Caco-2 (cell line): ENCODE results near the gene AUTS2. TPM values are rescaled to one million over a fixed set of nuclear protein-coding genes. Genes with fewer than 3 reads are reported as not detected.

Experiments
- BruUV-seq: library from RNA; stranded (reverse); fragments of 400-500 nt; replicated peaks from 2 replicates; lab custom pipeline; 2021; lab: Mats Ljungman, UMichigan
- CTCF ChIA-PET: fragments of 300-600 bp; sonication (Branson Sonifier 250); formaldehyde crosslinking; loops from one replicate; lab custom pipeline; 2022; ENCODE audit warnings: antibody characterized with exemption; lab: Charles Lee
- POLR2A ChIA-PET: fragments of 300-600 bp; sonication (Branson Sonifier 250); formaldehyde crosslinking; loops from one replicate; lab custom pipeline; 2022; ENCODE audit warnings: antibody characterized with exemption; lab: Charles Lee
- DNase-seq, 2 experiments: peaks; one replicate each; pipeline versions ENCODE4 v3.0.0 to v3.0.0-alpha.2; 2020 to 2022
- H3K27me3 ChIP-seq: replicated peaks from 2 replicates; pipeline ENCODE4 v1.6.0; 2011; ENCODE audit warnings: low read length; ENCODE audit not compliant: control insufficient read depth, insufficient read depth
- H3K36me3 ChIP-seq: 2 replicates; pipeline ENCODE4 v1.5.1; 2011; ENCODE audit warnings: low read length; ENCODE audit not compliant: control insufficient read depth, insufficient read depth
- H3K4me1 ChIP-seq: fragments of 250-450 bp; sonication (Bioruptor Pico); 2 replicates; pipeline ENCODE4 v1.5.1; 2020; ENCODE audit warnings: mild to moderate bottlenecking
- H3K4me3 ChIP-seq: 2 replicates; pipeline ENCODE4 v1.5.1; 2011; ENCODE audit warnings: low read depth, mild to moderate bottlenecking, control low read depth, low read length
- H3K9me3 ChIP-seq: fragments of 250-450 bp; sonication (Bioruptor Pico); 2 replicates; pipeline ENCODE4 v1.5.1; 2020; ENCODE audit warnings: mild to moderate bottlenecking, moderate library complexity
- H3K27ac Mint-ChIP-seq: one replicate; pipeline ENCODE4 v1.8.0; 2022; ENCODE audit warnings: mixed read lengths; ENCODE audit not compliant: unreplicated experiment
- H3K27me3 Mint-ChIP-seq: one replicate; pipeline ENCODE4 v1.8.0; 2022; ENCODE audit warnings: mixed read lengths; ENCODE audit not compliant: insufficient read depth, unreplicated experiment
- H3K36me3 Mint-ChIP-seq: one replicate; pipeline ENCODE4 v1.8.0; 2022; ENCODE audit warnings: mild to moderate bottlenecking, mixed read lengths; ENCODE audit not compliant: insufficient read depth, unreplicated experiment
- H3K4me1 Mint-ChIP-seq: one replicate; pipeline ENCODE4 v1.8.0; 2022; ENCODE audit warnings: low read depth, mixed read lengths; ENCODE audit not compliant: unreplicated experiment
- H3K4me3 Mint-ChIP-seq: one replicate; pipeline ENCODE4 v1.8.0; 2022; ENCODE audit warnings: mild to moderate bottlenecking, moderate library complexity, mixed read lengths; ENCODE audit not compliant: unreplicated experiment
- H3K9me3 Mint-ChIP-seq: one replicate; pipeline ENCODE4 v1.8.0; 2022; ENCODE audit warnings: mixed read lengths; ENCODE audit not compliant: unreplicated experiment
- CTCF ChIP-seq, 2 experiments: fragments of 200-600 bp in 1 of 2; IDR thresholded peaks; 1 replicate in 1 of 2; 2 replicates in 1 of 2; pipeline versions ENCODE4 v1.5.1 to v1.8.0; 2011 to 2022; ENCODE audit warnings: antibody characterized with exemption in 1 of 2, control low read depth in 1 of 2, inconsistent platforms in 1 of 2, low read depth in 1 of 2, low read length in 1 of 2, mild to moderate bottlenecking in 1 of 2, moderate library complexity in 1 of 2; ENCODE audit not compliant: insufficient read depth in 1 of 2, severe bottlenecking in 1 of 2, unreplicated experiment in 1 of 2
- intact Hi-C: fragments of 100-400 bp; cut with micrococcal nuclease; formaldehyde crosslinking; loops from one replicate; pipeline ENCODE4 v1.10.0; 2022; ENCODE audit not compliant: unreplicated experiment
- total RNA-seq: library from RNA; stranded (reverse); gene quantifications from 2 replicates; pipeline ENCODE4 v1.2.3, GENCODE V29; 2022

AUTS2 gene
- total RNA-seq, 1 experiment from 2014 or later = 37.1 TPM

- H3K27ac Mint-ChIP-seq = no peak overlapping the region
- no peaks in the 10 kb centered on the region for H3K4me1 Mint-ChIP-seq
- Histone ChIP-seq H3K36me3 (no peaks in the 10 kb centered on the region), H3K9me3 (peaks cover 5% of the 10 kb centered on the region; the same call in 1 of the 2 replicates), H3K27me3 (no peaks in the 10 kb centered on the region), H3K4me3 (no peak overlapping the region), H3K4me1 (no peaks in the 10 kb centered on the region)
- no peak for DNase-seq
- no peak for TF ChIP-seq CTCF (IDR thresholded peaks at IDR 0.05; ENCODE audit: insufficient read depth in 1 of 2, low read depth in 1 of 2, low read length in 1 of 2, severe bottlenecking in 1 of 2, unreplicated experiment in 1 of 2)
- intact Hi-C loops = loop anchor here (10.0 kb wide), 2 partner anchors 213 to 243 kb away; no protein-coding TSS in a partner anchor
- ChIA-PET POLR2A (no interaction called here), CTCF (no interaction called here)
- H3K9me3 Mint-ChIP-seq = peaks cover 10% of the 10 kb centered on the region
- no peak overlapping the region for H3K4me3 Mint-ChIP-seq
- H3K36me3 Mint-ChIP-seq = no peaks in the 10 kb centered on the region
- no TSS peak for BruUV-seq
- peaks cover 6% of the 10 kb centered on the region for H3K27me3 Mint-ChIP-seq
These were observed 6.5 kb upstream of the AUTS2 start for GRCh38 chr7:69591805-69592204.

- DNase-seq = no peak
- Histone ChIP-seq H3K9me3 (peaks cover 5% of the 10 kb centered on the region; the same call in 1 of the 2 replicates), H3K4me3 (no peak overlapping the region), H3K4me1 (peaks cover 8% of the 10 kb centered on the region; the same call in 1 of the 2 replicates), H3K27me3 (no peaks in the 10 kb centered on the region), H3K36me3 (no peaks in the 10 kb centered on the region)
- ChIA-PET POLR2A (no interaction called here), CTCF (interaction anchor here (0.6 kb wide), 1 partner anchor 133 kb away, joined by 7 read pairs; no protein-coding TSS in a partner anchor)
- no TSS peak for BruUV-seq
- TF ChIP-seq CTCF (IDR thresholded peaks at IDR 0.05; ENCODE audit: insufficient read depth in 1 of 2, low read depth in 1 of 2, low read length in 1 of 2, severe bottlenecking in 1 of 2, unreplicated experiment in 1 of 2) = no peak
- Mint-ChIP-seq H3K27me3 (peaks cover 6% of the 10 kb centered on the region), H3K4me3 (no peak overlapping the region), H3K4me1 (no peaks in the 10 kb centered on the region), H3K9me3 (peaks cover 10% of the 10 kb centered on the region), H3K36me3 (no peaks in the 10 kb centered on the region), H3K27ac (no peak overlapping the region)
- intact Hi-C loops = loop anchor here (10.0 kb wide), 2 partner anchors 211 to 241 kb away; no protein-coding TSS in a partner anchor
These were observed 4.8 kb upstream of the AUTS2 start for GRCh38 chr7:69593511-69593910.

- no peaks in the 10 kb centered on the region for H3K36me3 Mint-ChIP-seq
- peaks cover 7% of the 10 kb centered on the region for H3K9me3 Mint-ChIP-seq
- Histone ChIP-seq H3K27me3 (no peaks in the 10 kb centered on the region), H3K36me3 (no peaks in the 10 kb centered on the region), H3K9me3 (peaks cover 5% of the 10 kb centered on the region; the same call in 1 of the 2 replicates), H3K4me1 (peaks cover 13% of the 10 kb centered on the region), H3K4me3 (no peak overlapping the region)
- no peak for TF ChIP-seq CTCF (IDR thresholded peaks at IDR 0.05; ENCODE audit: insufficient read depth in 1 of 2, low read depth in 1 of 2, low read length in 1 of 2, severe bottlenecking in 1 of 2, unreplicated experiment in 1 of 2)
- H3K27ac Mint-ChIP-seq = no peak overlapping the region
- DNase-seq = no peak
- H3K4me1 Mint-ChIP-seq = peaks cover 4% of the 10 kb centered on the region
- ChIA-PET CTCF (no interaction called here), POLR2A (no interaction called here)
- BruUV-seq = no TSS peak
- intact Hi-C loops = loop anchor here (10.0 kb wide), 2 partner anchors 209 to 239 kb away; no protein-coding TSS in a partner anchor
- H3K27me3 Mint-ChIP-seq = peaks cover 10% of the 10 kb centered on the region
- no peak overlapping the region for H3K4me3 Mint-ChIP-seq
These were observed 2.9 kb upstream of the AUTS2 start for GRCh38 chr7:69595415-69595814.
